A204.1 (cell line): ENCODE measurements around the gene HOXB13.

Source experiments
- FAIRE-seq: peaks from 2 replicates; lab custom pipeline; 2012; peaks lifted over from hg19 to GRCh38; lab: Jason Lieb, UNC

HOXB13 gene

DNA sequence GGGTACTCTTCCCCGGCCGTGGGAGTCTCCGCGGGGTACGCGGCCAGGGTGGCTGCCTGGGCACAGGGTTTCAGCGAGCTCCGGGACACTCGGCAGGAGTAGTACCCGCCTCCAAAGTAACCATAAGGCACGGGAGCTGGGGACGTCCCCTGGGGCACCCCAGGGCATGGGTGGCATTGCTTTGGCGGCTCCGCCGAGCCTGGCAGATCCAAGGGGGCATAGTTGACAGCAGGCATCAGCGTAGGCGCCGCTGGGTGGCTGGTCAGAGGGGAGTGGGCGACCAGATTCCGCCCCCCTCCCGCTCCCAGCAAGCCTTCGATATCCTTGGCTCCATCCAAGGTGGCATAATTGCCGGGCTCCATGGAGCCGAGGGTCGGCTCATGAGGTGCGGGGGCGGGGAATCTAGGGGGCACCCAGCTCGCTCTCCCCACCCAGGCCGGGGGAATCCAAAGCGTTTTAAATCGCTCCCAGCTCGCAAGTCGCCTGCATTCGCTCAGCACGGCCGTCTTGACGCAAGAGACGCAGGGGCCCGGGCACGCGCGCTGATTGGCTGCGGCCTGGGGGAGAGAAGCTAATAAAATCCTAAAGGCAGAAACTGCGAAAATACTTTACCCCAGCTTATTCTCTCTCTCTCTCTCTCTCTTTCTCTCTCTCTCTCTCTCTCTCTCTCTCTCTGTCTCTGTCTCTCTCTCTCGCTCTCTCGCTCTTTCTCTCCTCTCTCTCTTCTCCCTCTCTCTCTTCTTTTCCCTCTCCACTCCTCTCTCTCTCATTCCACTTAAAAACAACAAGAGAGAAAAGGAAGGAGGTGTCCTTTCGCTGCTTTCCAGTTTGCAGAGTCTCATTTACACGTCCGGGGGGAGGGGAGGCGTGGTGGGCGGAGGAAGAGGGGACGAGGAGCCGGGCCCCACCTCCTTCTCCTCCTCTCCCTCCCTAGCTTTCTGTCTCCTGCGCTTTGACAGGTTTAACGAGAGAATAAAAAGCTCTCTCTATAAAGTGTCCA is at the start of gene HOXB13:
Gene HOXB13, minus strand, starts transcription at position 519 of the 1,000 bp plus-strand sequence. Its CDS starts 157 bp downstream, at position 362.
- FAIRE-seq, result no peak

DNA sequence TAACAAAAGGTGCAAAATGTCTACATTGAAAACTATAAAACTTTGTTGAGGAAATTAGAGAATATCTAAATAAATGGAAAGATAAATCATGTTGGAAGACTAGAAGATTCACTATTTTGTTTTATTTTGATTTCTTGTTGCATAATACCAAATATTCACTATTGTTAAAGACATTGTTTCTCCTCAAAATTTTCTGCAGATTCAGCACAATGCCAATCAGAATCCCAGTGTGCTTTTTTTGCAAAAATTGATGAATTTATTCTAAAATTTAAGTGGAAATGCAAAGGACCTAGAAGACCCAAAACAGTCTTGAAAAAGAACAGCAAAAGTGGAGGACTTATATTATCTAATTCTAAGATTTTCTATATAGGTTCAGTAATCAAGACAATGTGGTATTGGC is 48.1 kb upstream of the HOXB13 start:
- FAIRE-seq, result peak; percentile 60

DNA sequence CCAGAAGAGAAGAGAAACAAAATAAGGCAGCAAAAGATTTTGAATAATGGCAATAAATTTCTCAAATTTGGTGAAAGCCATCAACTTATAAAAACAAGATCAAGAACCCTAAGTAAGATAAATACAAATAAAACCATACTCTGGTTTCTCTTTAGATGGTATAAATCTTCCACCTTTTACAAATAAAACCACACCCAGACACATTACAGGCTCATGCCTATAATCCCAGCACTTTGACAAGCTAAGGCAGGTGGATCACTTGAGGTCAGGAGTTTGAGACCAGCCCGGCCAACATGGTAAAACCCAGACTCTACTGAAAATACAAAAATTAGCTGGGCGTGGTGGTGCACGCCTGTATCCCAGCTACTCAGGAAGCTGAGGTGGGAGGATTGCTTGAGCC is 44.7 kb upstream of the HOXB13 start:
- FAIRE-seq, result no peak

DNA sequence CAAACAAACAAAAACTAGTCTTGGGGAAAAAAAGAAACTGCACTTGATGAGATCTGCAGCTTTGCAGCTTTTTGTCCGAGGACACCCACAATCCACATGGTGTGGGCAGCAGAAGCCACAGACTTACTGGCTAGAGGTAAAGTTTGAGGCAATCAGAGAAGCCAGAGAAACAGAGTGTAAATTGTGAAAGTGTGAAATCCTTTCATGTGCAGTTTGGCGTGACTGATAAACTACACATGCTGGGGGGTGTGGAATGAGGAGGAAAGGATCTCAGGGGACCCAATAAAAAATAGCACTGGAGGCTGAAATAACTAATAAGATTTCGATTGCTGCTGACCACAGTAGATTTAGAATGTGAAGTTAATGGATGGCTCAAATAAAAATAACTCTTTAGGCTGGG is 42.4 kb upstream of the HOXB13 start:
- no peak for FAIRE-seq

DNA sequence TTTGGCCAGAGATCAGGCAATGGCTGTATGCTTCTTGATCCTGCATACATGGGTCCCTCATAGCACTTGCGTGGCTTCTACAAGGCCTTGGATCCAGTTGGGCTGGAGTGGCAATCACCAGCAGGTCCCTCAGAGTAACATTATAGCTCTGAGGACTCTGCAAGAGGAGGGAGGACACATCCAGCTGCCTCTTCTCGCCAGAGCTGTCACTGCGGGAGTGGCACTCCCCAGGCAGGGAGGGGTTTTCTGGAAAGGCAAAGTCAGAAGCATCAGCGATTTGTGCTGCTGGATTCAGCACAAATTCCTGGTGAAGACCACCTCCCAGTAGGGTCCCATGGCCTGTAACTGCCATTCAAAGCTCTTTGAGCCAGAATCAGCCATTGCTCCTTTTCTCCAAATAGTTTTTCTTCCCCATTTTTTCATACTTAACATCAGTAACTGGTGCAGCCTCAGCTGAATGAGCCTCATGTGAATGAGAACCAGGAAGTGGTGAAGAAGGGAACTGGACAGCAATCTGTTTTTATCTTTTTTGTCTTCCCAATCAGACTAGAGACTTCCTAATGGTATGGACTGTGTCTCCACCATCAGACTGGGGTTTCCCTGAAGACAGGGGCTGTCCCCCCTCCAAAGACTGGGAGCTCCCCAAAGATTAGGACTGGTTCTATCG is 40.6 kb upstream of the HOXB13 start:
- FAIRE-seq, result no peak

DNA sequence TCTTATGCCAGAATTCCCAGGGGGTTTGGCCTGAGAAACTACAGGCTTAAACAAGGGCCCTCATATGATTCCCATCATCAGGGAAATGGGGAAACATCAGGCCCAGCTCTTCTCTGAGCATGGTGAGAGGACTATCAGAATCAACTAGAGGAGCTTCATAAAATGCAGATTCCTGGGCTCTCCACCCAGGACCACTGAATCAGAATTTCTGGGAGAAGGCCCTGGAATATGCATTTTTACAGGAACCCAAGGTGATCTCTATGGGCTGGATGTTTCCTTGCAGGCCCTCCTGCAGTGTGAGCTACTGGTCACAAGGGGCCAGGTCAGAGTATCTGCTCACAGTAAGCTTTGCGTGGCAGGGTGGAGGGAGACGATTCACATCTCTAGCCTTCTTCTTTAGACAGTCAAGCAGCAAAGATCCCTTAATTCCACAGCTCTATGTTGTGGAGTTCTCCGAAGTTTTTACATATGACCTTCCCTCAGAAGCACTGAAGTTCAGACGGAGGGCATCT is 38.8 kb upstream of the HOXB13 start:
- FAIRE-seq, result no peak

DNA sequence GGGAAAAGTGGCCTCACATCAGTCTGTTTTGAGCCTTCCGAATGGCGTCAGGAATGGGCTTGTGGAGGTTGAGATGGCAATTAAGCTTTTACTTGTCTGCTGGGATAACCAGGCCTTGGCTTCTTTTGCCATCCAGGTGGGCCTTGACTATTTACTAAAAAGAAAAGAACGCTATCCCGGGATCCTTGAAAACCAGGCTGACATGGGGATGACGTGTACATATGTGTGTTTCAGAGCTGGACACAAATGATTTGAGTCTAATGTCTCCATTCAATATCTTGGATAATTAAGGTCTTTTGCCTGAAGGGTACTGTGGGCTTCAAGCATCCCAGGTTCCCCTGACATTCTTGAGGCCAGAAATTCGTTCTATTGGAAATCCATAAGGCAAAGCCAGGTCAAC is 32.6 kb upstream of the HOXB13 start:
- no peak for FAIRE-seq

DNA sequence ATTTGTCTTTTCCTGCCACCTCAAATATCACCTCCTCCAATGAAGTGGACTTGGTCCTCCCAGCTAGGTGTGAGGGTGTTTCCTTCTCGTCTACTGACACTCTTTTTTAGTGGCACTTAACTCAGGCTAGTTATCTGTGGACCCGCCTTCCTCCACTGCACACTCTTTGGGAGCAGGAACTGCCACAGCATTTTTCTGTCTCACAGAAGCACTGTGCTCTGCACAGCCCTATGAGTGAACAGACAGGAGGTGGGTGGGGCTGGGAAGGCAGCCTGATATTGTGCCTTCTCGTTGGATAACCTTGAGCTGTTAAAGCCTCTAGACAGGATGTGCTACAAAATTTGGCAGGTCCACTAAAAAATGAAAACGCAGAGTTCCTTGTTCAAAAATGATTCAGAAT is 31.9 kb upstream of the HOXB13 start:
- no peak for FAIRE-seq

DNA sequence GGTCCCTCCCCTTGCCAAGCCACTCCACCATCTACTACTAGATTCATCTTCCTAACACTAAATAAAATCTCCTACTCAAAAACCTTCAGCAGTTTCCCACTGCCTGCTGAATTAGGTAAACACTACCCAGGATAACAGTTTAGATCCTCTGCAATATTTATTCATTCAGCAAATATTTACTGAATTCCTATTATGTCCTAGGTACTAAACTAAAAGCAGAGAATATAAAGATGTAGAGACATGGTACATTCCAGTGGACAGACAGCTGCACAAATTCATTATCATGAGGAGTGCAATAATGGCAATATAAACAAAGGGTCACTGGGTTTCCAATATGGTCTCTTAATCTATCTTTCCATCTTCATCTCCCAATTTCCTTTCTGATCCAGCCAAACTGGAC is 30.7 kb upstream of the HOXB13 start:
- no peak for FAIRE-seq

DNA sequence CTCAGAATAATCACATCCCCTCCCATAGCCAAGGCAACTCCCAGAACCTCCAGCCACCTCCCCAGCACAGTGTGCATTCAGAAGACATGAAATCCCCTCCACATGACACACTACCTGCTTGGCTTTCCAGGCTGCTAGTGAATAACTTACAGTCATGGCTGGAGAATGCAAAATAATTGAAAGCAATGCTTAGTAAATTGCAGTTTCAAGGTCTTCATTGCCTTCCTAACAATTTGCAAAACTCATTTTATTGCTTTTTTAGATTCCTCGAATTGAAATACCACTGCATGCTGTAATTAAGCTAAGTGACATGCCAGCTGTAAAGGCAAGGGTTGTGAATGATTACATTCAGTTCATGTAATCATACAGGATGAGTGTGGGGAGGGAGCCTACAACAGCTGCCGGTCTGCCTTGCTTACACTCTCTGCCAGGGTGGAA is 29.0 kb upstream of the HOXB13 start:
- FAIRE-seq, result no peak

DNA sequence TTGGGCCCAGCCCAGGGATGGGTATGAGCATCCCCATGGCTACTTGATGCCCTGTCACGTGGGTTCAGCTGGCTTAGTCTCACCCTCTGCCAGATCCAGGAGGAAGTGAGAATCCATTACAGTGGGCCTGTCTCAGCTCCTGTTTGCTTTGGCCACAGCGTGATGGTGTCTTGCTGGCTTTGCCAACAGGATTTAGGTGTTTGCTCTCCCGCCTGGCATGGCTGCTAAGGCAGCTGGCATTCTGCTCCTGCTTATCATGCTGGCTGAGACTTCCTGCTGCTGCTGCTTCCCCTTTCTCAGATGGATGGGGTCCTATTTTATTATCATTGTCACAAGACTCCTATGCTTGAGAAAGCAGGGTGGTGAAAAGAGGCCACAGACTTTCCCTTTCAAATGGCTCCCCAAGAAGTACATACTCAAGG is 28.3 kb upstream of the HOXB13 start:
- no peak for FAIRE-seq

DNA sequence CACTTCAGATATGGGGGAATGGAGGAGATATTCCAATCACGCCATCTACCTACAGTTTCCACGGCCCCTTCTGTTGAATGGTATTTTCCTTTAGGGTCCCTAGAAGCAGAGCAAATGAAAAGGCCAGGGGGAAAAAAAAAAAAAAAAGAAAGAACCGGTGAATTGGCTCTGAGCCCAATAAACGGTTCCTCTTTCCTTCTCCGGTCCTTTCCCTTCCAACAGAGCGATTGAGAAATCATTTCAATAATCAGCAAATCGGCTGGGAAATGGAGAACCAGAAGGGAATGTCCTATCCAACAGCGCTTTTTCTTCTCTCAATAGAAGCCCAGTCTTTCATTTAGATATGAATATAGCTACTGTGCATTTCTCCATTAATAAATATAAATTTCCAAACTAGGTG is 26.8 kb upstream of the HOXB13 start:
- FAIRE-seq, result no peak

DNA sequence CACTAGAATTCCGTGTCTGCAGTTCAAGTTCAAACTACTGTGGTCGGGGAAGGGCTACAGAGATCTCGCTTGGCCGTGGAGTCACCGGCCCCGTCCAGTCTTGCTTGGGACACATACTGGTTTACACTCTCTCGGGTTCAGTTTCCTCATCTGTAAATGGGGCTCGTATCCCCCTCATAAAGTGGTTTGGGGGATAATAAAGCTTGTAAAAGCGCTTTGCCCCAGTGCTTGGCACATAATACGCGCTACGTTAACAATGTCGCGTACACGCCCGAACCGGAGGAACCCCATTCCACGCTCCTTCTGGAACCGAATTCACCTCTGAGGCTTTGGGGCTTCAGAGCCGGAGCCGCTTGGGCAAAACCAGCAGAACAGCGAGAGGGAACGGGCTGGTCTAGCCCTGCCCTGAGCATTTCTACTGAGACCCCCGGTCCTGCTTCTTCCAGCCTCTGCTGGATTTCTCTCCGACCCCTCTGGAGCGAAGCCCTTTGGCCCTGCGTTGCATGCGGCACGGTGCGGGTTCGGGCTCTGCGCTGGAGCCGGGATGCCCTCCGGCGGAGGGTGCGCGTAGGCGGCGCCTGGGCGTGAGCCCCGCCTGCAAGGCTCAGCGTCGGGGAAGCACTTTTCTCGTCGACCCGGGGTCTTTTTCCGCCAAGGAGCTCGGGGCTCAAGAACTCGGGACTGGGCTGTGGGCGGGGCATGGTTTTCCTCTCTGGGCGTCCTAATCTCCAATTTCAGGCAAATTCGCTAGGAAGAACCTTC is 26.1 kb upstream of the HOXB13 start:
- FAIRE-seq, result no peak

DNA sequence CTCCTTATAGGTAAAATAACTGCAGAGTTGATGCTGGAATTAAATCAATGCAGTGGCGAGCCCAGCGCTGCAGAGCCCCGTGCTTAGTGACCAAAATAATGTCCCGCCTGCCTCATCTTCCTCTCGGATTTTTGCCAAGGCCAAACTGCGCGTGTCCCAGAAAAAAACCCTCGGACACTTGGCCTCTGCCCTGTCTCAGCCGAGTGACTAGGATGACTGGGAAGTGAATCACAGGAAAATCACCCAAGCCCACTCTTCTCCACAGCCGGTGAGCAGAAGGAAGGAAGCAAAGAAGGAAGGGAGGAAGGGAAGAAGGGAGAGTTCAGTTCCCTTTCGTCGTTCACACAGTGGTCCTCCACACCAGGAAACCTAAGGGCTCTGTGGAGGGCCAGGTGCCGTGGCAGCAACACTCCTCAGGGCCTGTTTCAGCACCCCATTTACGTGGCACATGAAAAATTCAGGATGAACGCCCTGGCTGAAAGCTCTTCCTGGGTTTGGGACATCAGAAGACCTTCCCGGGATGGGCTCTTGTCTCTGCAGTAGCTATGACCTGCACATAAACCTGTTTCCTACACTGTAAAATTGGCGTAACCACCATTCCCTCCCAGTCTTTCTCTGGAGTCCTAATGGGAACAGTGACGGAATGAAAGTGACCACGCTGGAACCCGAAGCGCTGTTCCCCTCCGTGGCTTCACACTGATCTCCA is 25.4 kb upstream of the HOXB13 start:
- FAIRE-seq, result no peak

DNA sequence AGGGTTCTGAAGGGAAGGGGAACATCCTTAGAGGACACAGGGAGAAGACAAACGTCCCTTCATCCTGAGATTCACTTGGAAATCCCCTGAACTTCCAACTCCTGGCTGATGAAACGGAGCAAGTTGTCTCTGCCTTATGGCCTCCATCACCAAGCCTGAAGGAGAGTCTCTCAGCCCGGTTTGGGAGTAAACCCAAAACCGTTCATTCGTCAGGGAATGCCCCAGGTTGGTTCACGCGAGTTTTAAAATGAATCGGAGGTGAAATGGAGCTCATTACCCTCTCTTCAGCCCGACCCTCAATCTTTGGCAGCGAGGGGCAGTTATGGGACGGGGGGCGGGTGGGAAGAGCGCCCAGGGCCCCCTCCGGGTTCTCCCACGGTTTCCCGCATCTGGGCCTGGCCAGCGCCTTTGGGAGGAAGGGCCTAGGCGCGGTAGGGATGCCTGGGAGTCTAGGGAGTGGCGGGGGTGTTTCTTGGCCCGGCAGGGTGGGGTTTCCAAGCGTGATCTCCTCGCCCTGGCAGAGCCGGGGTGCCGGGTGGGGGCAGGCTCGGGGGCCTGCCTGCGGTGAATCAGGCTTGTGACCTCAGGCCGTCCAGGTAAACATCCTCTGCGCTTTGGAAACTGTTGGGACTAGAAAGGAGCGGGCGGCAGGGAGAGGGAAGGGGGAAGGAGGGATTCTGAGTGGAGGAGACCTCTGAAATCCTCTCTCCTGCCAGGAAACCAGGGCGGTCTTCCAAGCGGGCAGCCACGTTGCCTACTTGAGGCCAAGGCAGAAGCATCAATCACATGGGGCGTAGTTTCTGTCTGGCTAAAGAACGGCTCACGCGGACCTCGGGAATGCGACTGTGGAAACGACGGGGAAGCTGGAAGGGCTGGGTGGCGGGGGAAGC is 24.1 kb upstream of the HOXB13 start:
- no peak for FAIRE-seq

DNA sequence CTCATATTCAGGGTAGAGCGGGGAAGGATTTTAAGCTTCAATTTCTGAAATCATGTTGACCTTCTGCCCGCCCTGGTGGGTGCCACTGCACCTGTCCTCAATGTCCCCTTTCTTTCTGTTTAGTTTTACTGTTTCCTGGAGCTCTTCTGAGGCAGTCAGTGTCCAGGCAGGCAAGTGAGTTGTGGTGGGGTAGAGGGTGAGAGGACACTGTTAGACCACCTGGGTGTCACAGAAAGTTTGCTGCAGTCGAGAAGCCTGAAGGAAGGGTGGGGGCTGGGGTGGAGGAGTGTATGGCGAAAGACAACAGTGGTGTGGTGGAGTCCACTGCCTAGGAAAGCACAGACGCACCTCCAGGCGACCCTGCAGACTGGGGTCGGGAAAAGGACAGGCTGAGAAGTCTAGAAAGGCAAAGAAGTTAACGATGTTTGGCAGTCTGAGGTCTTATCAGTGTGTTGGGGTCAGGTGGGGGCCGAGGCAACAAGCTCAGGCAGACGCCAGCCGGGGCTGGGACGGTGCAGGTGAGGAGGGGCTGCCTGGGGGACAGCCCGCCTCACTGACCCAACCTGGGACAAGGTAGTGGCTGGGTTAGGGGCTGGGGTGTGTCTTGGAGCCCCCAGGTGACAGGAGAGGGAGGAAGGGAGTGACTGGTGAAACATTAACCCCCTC is 23.3 kb upstream of the HOXB13 start:
- FAIRE-seq, result no peak

DNA sequence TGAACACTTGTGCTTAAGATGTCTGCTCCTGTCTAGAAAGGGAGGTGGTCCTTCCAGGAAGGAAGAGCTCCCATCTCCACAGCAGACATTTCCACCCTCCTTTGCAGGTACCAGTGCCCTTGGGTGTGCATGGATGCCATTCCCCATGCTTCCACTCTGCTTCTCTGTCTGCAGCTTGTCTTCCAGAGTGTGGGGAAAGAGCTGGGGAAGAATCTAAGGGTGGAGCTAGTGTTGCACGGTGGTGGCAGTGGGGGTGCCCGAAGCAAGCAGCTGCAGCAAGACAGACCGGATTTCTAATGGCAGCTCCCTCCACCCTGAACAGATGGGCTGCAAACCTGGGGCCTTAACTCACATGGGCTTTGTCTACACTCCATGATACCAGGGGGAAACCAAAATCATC is 22.6 kb upstream of the HOXB13 start:
- no peak for FAIRE-seq

DNA sequence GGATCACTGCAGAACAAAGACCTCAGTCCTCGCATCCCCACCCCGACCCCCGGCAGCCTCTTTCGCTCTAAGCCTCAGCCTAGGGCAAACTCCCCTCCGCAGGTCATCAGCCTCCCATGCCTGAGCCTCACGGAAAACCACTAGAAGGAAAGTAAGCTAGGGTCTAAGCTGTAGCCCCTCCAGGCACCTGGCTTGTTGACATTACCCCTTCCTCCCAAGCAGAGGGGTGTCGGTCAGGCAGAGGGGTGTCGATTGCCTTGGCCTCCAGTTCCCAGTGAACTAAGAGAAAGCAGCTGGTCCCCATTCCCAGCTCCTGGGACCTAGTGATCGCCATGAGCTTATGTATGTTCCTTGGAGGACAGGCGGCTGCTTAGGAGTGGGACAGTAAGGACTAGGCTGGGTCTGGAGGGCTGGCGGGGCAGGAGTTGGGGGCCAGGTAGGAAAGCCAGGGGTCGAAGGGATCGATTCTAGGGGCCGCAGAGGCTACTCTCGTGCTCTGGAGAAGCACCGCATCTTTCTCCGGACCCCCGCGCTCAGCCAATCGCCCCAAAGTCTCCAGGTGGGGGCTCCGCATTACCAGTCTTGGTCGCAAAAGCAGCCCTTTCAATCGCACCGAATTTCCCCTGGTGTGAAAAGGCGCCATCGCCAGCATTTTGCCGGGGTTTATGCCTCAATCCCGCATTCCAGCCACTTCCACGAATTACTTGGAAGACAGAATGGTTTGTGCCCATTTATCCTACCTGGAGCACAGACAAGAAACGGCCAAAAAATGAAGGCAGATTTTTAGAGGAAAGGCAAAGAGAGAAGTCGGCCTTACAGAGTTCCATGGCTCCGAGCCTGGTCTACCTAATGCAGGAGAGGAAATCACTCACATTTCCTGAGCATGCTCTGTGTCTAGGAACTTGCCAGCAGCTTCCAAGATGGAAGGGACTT is 21.3 kb upstream of the HOXB13 start:
- FAIRE-seq, result no peak
